Tibial artery (tissue), 4 donors: ENCODE data around the gene CNPY1.

ENCODE experiments used
- DNase-seq, 2 donors: peaks; one replicate each; pipeline ENCODE4 v3.0.0-alpha.2; 2019
- H3K27ac ChIP-seq, 2 donors: fragments of 200-600 bp; sonication (generic) in 1 of 2; 1 replicate in 1 of 2; 2 replicates in 1 of 2; pipeline ENCODE4 v1.5.1; 2018 to 2019; ENCODE audit warnings: mild to moderate bottlenecking in 1 of 2
- H3K27me3 ChIP-seq, 2 donors: fragments of 200-600 bp; sonication (generic) in 1 of 2; one replicate each; pipeline versions ENCODE4 v1.5.1 to v1.6.0; 2016 to 2019
- H3K36me3 ChIP-seq, 3 donors: fragments of 200-600 bp; sonication (generic) in 2 of 3; one replicate each; pipeline ENCODE4 v1.5.1; 2016 to 2019; ENCODE audit warnings: mild to moderate bottlenecking in 2 of 3
- H3K4me1 ChIP-seq, 4 donors: fragments of 200-600 bp; sonication (generic) in 2 of 4; 1 replicate in 3 of 4; 2 replicates in 1 of 4; pipeline ENCODE4 v1.5.1; 2016 to 2019
- H3K4me3 ChIP-seq, 2 donors: fragments of 200-600 bp; sonication (generic) in 1 of 2; 1 replicate in 1 of 2; 2 replicates in 1 of 2; pipeline ENCODE4 v1.5.1; 2018 to 2019; ENCODE audit warnings: mild to moderate bottlenecking in 2 of 2
- H3K9me3 ChIP-seq, 3 donors: fragments of 200-600 bp; sonication (generic) in 1 of 3; one replicate each; pipeline ENCODE4 v1.5.1; 2016 to 2019
- intact Hi-C: fragments of 100-400 bp; cut with DNase I; formaldehyde crosslinking; loops from one replicate; pipeline ENCODE4 v1.15.0; 2023; ENCODE audit warnings: low total_unique reads
- TF ChIP-seq, protein P1 (sequence below), 2 experiments: fragments of 200-600 bp in 1 of 2; fragments of 450-650 bp in 1 of 2; IDR thresholded peaks; one replicate each; pipeline ENCODE4 v1.5.1; 2017 to 2019; ENCODE audit warnings: antibody characterized with exemption in 2 of 2, mild to moderate bottlenecking in 1 of 2, moderate library complexity in 1 of 2

The CNPY1 gene

DNA sequence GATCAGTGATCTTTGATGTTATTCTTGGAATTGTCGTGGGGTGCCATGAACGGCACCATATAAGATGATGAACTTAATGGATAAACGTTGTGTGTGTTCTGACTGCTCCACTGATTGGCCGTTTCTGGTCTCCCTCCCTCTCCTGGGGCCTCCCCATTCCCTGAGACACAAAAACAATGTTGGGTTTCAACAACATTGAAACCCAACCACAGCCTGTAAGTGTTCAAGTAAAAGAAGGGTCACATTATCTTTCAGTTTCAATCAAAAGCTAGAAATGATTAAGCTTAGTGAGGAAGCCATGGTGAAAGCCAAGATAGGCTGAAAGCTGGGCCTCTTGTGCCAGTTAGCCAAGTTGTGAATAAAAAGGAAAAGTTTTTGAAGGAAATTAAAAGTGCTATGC, 68.9 kb downstream of the CNPY1 start:
- Histone ChIP-seq H3K9me3 (peaks cover 0 to 11% (median 7%) of the 10 kb centered on the region in 3 donors), H3K36me3 (no peaks in the 10 kb centered on the region), H3K4me1 (peaks cover 0 to 3% (median 0%) of the 10 kb centered on the region in 4 donors), H3K27me3 (peaks cover 0 to 66% of the 10 kb centered on the region in 2 donors), H3K27ac (no peak overlapping the region), H3K4me3 (no peak overlapping the region)
- DNase-seq = no peak
- TF ChIP-seq, protein P1, sequence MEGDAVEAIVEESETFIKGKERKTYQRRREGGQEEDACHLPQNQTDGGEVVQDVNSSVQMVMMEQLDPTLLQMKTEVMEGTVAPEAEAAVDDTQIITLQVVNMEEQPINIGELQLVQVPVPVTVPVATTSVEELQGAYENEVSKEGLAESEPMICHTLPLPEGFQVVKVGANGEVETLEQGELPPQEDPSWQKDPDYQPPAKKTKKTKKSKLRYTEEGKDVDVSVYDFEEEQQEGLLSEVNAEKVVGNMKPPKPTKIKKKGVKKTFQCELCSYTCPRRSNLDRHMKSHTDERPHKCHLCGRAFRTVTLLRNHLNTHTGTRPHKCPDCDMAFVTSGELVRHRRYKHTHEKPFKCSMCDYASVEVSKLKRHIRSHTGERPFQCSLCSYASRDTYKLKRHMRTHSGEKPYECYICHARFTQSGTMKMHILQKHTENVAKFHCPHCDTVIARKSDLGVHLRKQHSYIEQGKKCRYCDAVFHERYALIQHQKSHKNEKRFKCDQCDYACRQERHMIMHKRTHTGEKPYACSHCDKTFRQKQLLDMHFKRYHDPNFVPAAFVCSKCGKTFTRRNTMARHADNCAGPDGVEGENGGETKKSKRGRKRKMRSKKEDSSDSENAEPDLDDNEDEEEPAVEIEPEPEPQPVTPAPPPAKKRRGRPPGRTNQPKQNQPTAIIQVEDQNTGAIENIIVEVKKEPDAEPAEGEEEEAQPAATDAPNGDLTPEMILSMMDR (IDR thresholded peaks at IDR 0.05) = no peak
- intact Hi-C loops = no loop called here

DNA sequence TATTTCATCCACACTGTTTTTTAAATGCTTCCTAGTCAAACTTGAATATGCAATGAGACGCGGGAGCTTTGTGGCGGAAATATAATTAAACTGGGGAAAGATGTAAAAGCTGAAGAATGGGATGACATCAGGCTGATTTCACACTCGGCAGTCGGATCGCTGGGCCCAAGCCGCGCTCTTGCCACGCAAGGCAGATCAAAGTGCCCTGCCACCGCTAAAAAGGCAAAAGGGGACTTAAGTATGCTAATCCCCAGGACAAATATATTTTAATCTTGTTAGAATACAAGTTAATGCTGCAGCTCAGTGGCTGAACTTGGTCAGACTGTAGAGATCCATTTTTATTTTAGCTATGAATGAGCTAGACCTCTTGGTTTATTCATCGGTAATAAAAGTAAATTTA, 74.6 kb downstream of the CNPY1 start:
- Histone ChIP-seq H3K9me3 (peaks cover 0 to 11% (median 7%) of the 10 kb centered on the region in 3 donors), H3K27ac (no peak overlapping the region), H3K4me1 (peaks cover 0 to 22% (median 22%) of the 10 kb centered on the region in 4 donors), H3K36me3 (no peaks in the 10 kb centered on the region), H3K4me3 (no peak overlapping the region), H3K27me3 (peaks cover 0 to 98% of the 10 kb centered on the region in 2 donors)
- TF ChIP-seq, protein P1 (IDR thresholded peaks at IDR 0.05) = no peak
- intact Hi-C loops = no loop called here
- DNase-seq = no peak

DNA sequence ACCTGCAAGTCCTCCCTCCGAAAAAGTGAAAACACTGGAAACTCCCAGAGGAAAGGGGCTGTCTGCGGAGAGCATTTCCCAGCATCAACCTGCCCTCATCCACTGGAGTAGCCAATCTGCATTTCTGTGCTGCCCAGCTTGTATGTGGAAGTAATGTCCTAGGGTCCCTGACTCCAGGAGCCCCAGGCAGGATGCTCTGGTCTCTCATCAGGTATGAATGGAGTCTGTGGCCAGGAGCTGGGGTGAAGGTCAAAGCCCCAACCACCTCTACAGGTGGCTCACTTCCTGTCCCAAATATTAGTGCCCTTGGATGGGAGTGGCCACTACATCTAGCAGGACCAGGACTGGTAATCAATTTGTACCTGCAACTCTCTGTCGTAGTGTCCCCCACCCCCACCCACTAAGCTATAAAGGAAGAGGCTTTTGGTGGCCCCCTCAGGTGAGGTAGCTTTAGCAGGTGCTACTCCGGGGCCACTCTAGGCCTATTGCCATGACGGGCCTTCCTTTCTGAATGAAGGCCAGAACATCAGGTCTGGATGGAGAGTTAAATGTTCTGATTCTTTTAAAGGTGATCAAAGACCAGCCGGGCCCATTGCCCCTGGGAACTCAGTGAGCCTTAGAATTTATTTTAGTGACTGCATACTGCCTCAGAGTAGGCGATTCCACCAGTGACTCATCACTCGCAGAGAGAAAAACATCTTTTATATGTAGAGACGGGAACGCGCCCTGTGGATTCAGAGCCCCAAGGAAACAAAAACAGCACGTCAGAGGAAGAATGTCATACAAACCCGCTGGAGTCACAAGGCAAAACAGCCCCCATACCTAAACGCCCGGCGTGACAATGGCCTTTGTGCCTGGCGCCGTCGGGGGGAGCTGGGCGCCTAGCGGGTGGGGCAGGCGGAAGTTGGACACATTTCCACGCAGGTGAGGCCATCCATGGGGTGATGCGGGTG, 75.4 kb downstream of the CNPY1 start:
- H3K27ac ChIP-seq = no peak overlapping the region
- TF ChIP-seq, protein P1 (IDR thresholded peaks at IDR 0.05) = no peak
- no peaks in the 10 kb centered on the region for H3K36me3 ChIP-seq
- H3K4me1 ChIP-seq = peaks cover 0 to 30% (median 27%) of the 10 kb centered on the region in 4 donors
- H3K4me3 ChIP-seq = no peak overlapping the region
- H3K9me3 ChIP-seq = peaks cover 0 to 9% (median 7%) of the 10 kb centered on the region in 3 donors
- peak in 1 of 2 donors; percentile 43 for DNase-seq
- H3K27me3 ChIP-seq = peaks cover 0 to 100% of the 10 kb centered on the region in 2 donors
- intact Hi-C loops = no loop called here

DNA sequence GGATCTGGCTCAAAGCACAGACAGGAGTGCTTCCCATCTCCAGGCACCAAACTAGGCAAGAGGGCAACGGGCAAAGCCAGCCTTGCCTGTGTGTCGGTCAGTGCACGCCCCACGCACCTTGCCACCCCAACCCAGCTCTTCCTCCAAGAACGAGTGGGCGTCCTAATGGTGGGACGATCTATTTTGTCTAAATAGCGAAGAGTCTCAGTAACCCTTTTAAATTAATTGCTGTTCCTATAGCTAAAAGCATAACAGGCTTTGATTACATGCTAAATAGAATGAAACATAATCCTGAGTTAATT, 76.2 kb downstream of the CNPY1 start:
- DNase-seq = no peak
- Histone ChIP-seq H3K36me3 (no peaks in the 10 kb centered on the region), H3K9me3 (peaks cover 0 to under 1% (median 0%) of the 10 kb centered on the region in 3 donors), H3K4me1 (peaks cover 0 to 38% (median 28%) of the 10 kb centered on the region in 4 donors), H3K4me3 (no peak overlapping the region), H3K27ac (no peak overlapping the region), H3K27me3 (peaks cover 0 to 100% of the 10 kb centered on the region in 2 donors)
- intact Hi-C loops = no loop called here
- TF ChIP-seq, protein P1 (IDR thresholded peaks at IDR 0.05) = no peak

DNA sequence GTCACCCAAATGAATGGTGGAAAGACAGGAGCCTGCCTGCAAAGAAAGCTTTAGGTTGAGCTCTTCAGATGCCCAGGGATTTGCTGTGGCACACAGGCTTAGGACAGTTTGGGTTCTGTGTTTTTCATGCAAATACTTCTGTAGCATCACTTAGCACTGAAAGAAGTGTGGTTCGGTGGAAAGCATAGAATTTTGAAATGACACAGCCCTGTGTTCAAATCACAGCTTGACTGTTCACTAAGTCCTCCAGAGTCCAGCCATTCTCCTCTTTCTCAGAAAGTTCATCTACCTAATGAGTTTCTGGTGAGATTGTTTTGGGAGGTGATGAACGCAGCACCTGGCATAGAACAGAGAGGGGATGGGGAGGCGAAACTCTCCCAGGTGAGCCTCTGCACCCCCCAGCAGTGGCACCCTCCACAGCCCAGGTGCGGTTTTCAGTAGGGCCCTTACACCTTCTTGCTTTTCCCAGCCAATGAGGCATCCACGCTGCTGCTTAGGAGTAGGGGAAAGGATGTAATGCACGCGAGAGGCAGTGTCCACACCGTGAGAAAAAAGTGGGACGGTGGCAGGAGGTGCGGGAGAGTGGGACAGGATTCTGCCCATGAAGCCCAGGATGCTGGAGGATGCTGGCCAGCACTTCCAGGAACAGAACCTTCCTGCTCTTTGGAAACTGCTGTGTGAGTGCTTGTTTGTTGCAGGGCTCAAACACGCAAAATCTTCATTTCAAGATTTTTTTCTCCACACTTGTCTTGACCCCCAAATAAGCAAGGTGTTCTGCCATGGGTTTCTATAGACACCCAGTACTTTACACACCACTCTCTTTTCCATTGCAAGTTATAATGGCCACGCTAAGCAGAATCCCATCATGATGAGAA, 76.8 kb downstream of the CNPY1 start:
- peaks cover 0 to 100% of the 10 kb centered on the region in 2 donors for H3K27me3 ChIP-seq
- H3K4me1 ChIP-seq = peaks cover 0 to 39% (median 28%) of the 10 kb centered on the region in 4 donors
- no peak for DNase-seq
- no peak overlapping the region for H3K27ac ChIP-seq
- H3K4me3 ChIP-seq = no peak overlapping the region
- no peaks in the 10 kb centered on the region for H3K36me3 ChIP-seq
- no peaks in the 10 kb centered on the region for H3K9me3 ChIP-seq
- TF ChIP-seq, protein P1 (IDR thresholded peaks at IDR 0.05) = no peak
- intact Hi-C loops = no loop called here
